Activated CD8-positive, alpha-beta memory T cell treated with anti-CD3 and anti-CD28 coated beads, Interleukin-2, amount 50 U/mL, for 1 hour (primary cell): Measurements from ENCODE around the gene TSPAN1.
"Not testable (repeated sequence)": the region's sequence is repeated elsewhere in the genome, so short reads cannot be mapped to it uniquely, and the experiment has no call there.

Experiments used
- DNase-seq: peaks from one replicate; pipeline ENCODE4 v3.0.0-alpha.2; 2020; ENCODE audit errors: extremely low read depth

The TSPAN1 gene

DNA sequence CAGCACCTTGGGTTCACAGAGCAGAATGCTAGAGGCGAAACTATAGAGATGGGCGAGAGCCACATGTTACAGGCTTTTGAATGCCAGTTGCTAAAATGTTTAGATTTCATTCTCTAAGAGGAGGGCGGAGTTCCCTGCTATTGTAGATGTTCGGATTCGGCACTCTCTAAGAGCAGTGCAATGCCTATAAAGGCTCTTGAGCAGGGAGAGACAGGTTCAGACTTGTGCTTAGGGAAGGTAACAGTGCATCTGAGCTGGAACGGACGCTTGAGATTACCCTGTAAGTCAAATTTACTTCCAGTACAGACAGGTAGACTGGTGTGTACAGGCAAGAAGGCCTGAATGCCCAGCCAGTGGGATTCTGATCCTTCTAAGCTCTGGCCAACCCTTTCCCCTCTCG, 43.6 kb downstream of the TSPAN1 start:
- no peak for DNase-seq

DNA sequence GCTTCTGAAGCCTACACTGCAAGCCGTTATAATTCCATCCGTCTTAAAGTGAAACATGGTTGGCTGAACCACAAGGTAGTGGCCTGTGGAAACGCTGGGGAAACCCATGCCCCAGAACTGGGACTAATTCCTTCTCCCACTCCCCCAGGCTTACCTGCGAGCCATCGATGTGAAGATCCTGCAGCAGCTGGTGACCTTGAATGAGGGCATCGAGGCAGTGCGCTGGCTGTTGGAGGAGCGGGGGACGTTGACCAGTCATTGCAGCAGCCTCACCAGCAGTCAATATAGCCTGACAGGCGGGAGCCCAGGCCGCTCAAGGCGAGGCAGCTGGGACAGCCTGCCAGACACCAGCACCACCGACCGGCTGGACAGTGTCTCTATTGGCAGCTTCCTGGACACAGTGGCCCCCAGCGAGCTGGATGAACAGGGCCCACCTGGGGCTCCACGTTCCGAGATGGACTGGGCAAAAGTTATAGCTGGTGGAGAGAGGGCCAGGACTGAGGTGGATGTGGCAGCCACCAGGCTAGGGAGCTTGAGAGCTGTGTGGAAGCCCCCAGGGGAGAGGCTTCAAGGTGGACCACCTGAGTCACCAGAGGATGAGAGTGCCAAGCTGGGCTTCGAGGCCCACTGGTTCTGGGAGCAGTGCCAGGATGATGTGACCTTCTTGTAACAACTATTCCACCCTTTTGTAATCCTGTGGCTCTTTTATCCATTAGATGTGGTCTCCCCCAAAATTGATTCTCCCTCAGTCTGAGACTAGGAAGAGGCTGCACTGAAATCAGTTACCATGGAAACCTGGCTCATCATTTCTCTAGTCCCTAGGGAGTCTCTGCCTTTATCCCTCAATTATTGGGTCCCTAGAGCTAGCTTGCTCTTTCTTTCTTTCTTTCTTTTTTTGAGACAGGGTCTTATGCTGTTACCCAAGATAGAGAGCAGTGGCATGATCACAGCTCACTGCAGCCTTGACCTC, 44.9 kb downstream of the TSPAN1 start:
- DNase-seq: no peak

DNA sequence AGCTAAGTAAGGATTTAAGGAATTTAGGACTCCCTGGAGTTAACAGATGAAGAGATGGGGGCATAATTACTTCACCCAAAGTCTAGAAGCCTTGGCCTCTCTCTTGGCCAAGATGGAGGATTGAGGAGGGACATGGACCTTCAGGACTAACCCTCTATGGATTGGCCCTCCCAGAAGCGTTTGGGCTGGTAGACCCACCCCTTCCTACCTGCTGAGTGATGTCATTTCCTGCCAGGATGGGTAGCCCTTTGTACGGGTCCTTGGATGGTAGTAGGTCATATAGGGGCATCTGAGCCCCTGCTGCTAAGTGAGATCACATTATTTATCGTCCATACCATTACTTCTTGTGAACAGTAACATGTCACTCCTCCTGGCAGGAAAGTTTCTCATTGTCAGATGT, 45.9 kb downstream of the TSPAN1 start:
- DNase-seq: no peak

DNA sequence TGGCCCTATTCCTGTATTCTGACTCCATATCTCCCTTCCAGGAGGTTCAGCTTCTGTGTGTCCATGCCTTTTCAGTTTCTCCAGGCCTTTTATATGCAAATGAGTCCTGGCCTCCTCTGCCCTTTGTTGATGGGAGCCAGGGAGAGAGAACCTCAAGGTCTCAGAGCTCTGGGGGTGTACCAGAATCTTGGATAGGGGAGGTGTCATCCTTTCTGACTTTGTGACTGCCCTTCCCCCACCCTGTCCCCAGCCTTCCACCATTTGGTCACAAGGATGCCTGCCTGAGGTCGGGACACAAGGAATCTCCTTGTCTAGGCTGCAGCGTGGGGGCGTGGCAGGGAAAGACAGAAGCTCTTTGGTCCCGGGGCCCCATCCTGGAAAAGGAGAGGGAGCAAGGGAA, 46.9 kb downstream of the TSPAN1 start:
- DNase-seq: no peak

DNA sequence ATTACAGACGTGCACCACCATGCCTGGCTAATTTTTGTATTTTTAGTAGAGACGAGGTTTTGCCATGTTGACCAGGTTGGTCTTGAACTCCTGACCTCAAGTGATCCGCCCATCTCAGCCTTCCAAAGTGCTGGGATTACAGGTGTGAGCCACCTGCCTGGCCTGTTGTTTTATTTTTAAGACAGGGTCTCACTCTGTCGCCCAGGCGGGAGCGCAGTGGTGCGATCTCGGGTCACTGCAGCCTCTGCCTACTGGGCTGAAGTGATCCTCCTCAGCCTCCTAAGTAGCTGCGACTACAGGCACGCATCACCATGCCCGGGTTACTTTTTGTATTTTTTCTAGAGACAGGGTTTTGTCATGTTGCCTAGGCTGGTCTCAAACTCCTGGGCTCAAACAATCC, 48.2 kb downstream of the TSPAN1 start:
- not testable (repeated sequence) for DNase-seq

DNA sequence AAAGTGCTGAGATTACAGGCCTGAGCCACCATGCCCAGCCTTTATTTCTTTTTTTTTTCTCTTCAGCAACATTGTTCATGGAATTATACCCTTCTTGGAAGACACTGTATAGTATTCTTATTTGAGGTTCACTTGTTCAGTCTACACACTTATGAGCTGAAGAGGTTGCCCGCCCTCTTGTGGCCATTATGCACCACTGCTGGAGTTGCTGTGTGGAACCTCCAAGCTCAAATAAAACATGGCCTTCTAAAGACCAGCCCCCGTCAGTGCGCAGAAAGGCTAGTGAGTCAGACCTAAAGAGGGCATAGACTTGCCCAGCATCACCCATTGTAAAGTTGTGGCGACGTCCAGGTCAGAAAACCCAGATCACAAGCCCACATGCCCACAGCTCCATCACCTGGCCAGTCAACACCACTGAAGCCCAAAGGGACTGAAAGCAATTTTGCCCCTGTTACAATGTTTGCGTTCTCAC, 48.6 kb downstream of the TSPAN1 start:
- peak; percentile 26 for DNase-seq

DNA sequence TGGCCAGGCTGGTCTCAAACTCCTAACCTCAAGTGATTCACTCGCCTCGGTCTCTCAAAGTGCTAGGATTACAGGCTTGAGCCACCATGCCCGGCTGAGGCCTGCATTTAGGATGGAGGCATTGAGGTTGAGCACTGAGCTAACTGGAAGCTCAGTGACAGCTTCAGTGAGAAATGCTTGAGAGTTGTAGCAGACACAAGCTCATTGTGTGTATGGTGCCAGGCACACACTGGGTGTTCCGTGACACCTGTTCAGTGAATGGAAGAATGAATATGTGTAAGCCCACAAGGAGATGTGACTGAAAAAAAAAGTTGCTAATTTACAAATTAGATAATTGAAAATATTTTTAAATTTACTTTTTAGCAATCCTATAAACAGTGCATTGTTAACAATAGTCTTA, 50.1 kb downstream of the TSPAN1 start:
- no peak for DNase-seq

DNA sequence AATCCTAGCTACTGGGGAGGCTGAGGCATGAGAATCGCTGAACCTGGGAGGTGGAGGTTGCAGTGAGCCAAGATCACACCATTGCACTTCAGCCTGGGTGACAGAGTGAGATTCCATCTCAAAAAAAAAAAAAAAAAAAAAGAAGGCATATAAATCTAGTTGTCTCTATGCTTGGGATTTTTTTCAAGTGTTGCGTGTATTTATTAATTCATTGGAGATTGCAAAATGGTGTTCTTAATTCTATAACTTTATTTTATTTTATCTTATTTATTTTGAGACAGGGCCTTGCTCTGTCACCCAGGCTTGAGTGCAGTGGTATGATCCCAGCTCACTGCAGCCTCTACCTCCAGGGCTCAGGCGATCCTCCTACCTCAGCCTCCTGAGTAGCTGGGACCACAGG, 56.3 kb downstream of the TSPAN1 start:
- not testable (repeated sequence) for DNase-seq
